ENCODE results near the gene SCT. TPM values are rescaled to one million over a fixed set of nuclear protein-coding genes. Genes with fewer than 3 reads are reported as not detected.
"Not testable (repeated sequence)": the region's sequence is repeated elsewhere in the genome, so short reads cannot be mapped to it uniquely, and the experiment has no call there.

Gene SCT
- total and polyA plus RNA-seq, 10 donors = 1.1 to 3.8 (median 1.7) TPM; not detected in 3

GRCh38 chr11:650482-650881 is 23.5 kb upstream of the SCT start:
- H3K9me3 ChIP-seq = no peaks in the 10 kb centered on the region
- TF ChIP-seq POLR2AphosphoS5 (IDR thresholded peaks at IDR 0.05) (no peak), POLR2A (IDR thresholded peaks at IDR 0.05) (no peak), CTCF (IDR thresholded peaks at IDR 0.05 in 8 of 11, conservative IDR thresholded peaks at IDR 0.05 in 3 of 11) (no peak)
- H3K4me3 ChIP-seq = no peak overlapping the region
- DNase-seq = no peak
- H3K4me1 ChIP-seq = peaks cover 0 to 6% (median 0%) of the 10 kb centered on the region in 6 donors
- WGBS, 5 donors = 93 to 98% (median 95%) methylated on average over 10 of the region's 10 CpGs
- H3K27ac ChIP-seq = no peak overlapping the region
- intact Hi-C loops (cut with DNase I; ENCODE audit: low total_unique reads) = no loop called here
- H3K27me3 ChIP-seq (replicated peaks in 1 of 7) = no peaks in the 10 kb centered on the region
- peaks cover 0 to 98% (median 24%) of the 10 kb centered on the region in 6 donors for H3K36me3 ChIP-seq

- H3K27ac ChIP-seq; H3K4me3 ChIP-seq; DNase-seq; H3K9me3 ChIP-seq; H3K27me3 ChIP-seq (replicated peaks in 1 of 7); H3K4me1 ChIP-seq; intact Hi-C loops (cut with DNase I; ENCODE audit: low total_unique reads): not testable (repeated sequence)
- WGBS, 5 donors = 88 to 94% (median 91%) methylated on average over 9 to 11 of the region's 14 CpGs
- peaks cover 4 to 93% (median 29%) of the 10 kb centered on the region in 6 donors for H3K36me3 ChIP-seq
These were observed 20.7 kb upstream of the SCT start for GRCh38 chr11:647672-648158.

GRCh38 chr11:646214-646613 is 19.2 kb upstream of the SCT start:
- DNase-seq = no peak
- Histone ChIP-seq H3K9me3 (no peaks in the 10 kb centered on the region), H3K4me3 (no peak overlapping the region), H3K36me3 (peaks cover 4 to 91% (median 22%) of the 10 kb centered on the region in 6 donors), H3K4me1 (peaks cover 0 to 11% (median under 1%) of the 10 kb centered on the region in 6 donors), H3K27ac (no peak overlapping the region), H3K27me3 (replicated peaks in 1 of 7) (no peaks in the 10 kb centered on the region)
- intact Hi-C loops (cut with DNase I; ENCODE audit: low total_unique reads) = no loop called here
- WGBS, 5 donors = 57 to 78% (median 75%) methylated on average over 14 of the region's 14 CpGs
- peak in 2 of 3 donors; percentile 10 to 40 for TF ChIP-seq POLR2AphosphoS5 (IDR thresholded peaks at IDR 0.05)
- no peak for TF ChIP-seq CTCF (IDR thresholded peaks at IDR 0.05 in 8 of 11, conservative IDR thresholded peaks at IDR 0.05 in 3 of 11)

GRCh38 chr11:645536-645935 is 18.6 kb upstream of the SCT start:
- no peak for DNase-seq
- H3K4me1 ChIP-seq = peaks cover 0 to 18% (median 6%) of the 10 kb centered on the region in 6 donors
- H3K9me3 ChIP-seq = no peaks in the 10 kb centered on the region
- peaks cover 0 to 4% (median 0%) of the 10 kb centered on the region in 7 donors for H3K27me3 ChIP-seq (replicated peaks in 1 of 7)
- H3K36me3 ChIP-seq = peaks cover 0 to 85% (median 15%) of the 10 kb centered on the region in 6 donors
- 76 to 90% (median 79%) methylated on average over 16 of the region's 16 CpGs for WGBS, 5 donors
- H3K27ac ChIP-seq = no peak overlapping the region
- intact Hi-C loops (cut with DNase I; ENCODE audit: low total_unique reads) = no loop called here
- no peak overlapping the region for H3K4me3 ChIP-seq
- no peak for TF ChIP-seq POLR2A (IDR thresholded peaks at IDR 0.05)
- peak in 2 of 3 donors; percentile 12 to 19 for TF ChIP-seq POLR2AphosphoS5 (IDR thresholded peaks at IDR 0.05)
- TF ChIP-seq CTCF (IDR thresholded peaks at IDR 0.05 in 8 of 11, conservative IDR thresholded peaks at IDR 0.05 in 3 of 11) = no peak
